GM12892 (cell line): ENCODE results near the gene PRKD1.

Source experiments
- POLR2A ChIP-seq: IDR thresholded peaks from 2 replicates; pipeline ENCODE4 v1.6.1; 2011; ENCODE audit warnings: low read depth, low read length, control low read depth
- POLR2AphosphoS5 ChIP-seq: IDR thresholded peaks from 2 replicates; pipeline ENCODE4 v1.6.1; 2011; ENCODE audit warnings: low read depth, low read length, control low read depth

DNA sequence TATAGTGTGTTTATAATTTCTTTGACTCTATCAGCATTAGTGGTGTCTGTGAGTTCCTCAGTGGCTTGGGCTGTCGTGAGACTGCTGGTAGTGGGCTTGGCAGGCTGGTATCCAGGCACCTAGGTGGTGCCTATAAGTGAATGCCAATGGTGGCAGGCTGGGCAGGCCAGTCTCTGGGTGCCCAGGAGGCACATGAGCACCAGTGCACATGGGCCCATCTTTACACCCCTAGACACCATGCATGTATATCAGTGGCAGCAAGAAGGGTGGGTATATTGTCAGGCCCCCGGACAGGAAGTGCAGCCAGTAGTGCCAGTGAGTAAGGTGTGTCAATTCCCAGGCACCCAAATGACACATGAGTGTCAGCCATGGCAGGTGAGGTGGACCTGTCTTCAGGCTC lies 138.2 kb downstream of the PRKD1 start:
- TF ChIP-seq POLR2A (no peak), POLR2AphosphoS5 (no peak)
